NCI-H187 (cell line): ENCODE measurements around the gene MAP3K5.

ENCODE experiments used
- DNase-seq, 2 experiments: peaks; one replicate each; lab custom pipeline; 2025; lab: John Stamatoyannopoulos, UW

Gene MAP3K5

DNA sequence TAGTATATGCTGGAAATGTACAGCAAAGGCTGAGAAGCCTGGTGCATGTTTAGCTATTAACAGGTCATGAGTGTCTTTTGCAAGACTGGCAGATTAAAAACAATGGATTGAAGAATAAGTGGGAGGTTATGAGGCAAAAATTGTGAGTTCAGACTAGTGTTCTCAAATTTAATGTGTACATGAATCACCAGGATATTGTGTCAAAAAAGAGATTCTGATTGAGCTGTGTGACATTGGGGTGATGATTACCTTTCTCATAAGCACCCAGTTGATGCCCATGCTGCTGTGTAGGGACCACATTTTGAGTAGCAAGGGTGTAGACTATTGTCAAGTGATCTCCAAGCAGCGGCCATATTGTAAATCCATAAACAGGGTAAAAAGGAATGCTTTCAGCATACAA lies 44.8 kb downstream of the MAP3K5 start:
- no peak for DNase-seq

- no peak for DNase-seq
Measured at GRCh38 chr6:136745300-136745699, 47.0 kb downstream of the MAP3K5 start.

DNA sequence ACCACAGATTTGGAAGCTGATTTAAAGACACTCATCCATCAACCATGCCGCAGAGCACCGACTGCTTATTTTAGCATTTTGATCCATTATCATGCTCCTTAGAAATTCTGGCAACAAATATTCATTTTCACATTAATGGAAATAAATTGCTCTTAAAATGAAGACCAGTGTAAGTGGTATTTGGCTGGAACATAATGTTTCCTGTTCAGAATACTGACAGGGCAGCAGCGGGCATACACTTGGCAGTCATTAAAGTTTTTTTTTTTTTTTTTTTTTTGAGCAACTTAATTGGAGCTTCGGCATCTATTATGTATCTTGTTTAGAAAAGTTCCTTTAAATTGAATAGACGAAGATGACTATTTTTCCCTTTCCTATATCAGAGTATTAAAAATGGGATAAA lies 47.4 kb downstream of the MAP3K5 start:
- no peak for DNase-seq

DNA sequence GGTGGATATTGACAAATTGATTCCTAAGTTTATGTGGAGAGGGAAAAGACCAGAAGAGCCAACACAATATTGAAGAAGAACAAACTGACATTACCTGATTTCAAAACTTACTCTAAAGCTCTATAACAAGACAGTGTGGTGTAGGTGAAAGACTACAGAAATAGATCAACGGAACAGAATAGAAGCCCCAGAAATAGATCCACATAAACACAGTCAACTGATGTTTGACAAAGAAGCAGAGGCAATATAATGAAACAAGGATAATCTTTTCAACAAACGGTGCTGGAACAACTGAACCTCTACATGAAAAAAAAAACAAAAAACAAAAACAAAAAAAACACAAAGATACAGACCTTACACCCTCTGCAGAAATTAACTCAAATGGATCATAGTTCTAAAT lies 50.2 kb downstream of the MAP3K5 start:
- DNase-seq: no peak

DNA sequence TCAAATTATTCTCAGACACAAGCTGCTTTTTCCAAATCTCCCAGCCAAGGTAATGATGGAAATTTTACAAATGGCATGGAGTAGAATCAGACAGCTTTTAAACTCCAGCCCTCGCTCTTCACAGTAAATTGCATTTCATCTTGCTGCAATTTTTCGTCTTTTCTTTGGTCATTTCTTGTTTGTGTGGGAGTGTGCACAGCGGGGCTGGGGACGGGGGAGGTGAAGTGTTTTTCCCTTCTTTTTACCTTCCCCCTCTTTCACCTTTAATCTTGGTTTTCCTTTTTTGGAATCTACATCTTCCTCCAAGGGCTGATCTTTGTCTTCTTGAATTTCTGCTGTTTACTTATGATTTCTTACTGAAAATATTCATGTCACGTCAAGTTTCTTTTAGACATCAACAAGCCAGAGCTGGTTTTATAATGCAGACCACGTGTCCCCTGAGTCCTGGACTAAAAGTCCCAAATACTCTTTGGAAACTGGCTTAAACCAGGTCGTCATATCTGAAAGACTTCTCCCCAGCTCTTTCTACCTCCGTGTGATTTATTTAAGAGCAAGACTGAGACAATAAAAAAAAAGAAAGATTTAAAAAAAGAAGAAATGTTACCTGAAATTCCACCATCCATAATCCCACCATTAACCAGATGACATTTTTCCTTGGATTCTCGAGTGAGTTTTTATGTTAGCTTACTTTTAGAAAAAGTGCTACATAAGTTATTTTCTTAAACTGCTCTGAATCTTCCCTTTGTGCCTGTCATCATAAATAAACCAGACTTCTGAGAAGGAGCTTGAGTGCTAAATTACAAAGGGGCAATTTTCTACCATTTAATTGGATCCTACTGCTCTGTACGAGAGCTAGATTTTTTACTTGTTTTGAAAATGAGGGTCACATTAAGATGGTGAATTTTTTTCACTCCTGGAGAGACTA lies 52.0 kb downstream of the MAP3K5 start:
- no peak for DNase-seq

GRCh38 chr6:136739501-136739900 lies 52.8 kb downstream of the MAP3K5 start:
- no peak for DNase-seq

DNA sequence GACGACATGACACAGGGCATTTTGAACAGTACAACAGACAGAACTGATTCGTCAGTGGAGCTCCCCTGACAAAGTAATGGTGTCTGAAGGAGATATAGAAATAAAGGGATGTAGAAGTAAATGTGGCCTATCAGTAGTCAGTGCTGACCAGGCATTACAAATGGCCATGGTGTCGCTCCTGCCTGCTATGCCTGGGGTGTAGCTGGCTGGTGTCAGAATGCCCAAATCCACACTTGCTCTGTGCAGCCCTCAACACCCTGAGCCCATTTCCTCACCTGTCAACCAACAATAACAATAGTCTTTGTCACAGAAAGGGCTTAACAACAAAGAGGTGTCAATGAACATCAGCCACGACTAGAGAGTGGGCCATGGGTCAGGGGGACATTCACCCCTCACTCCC lies 53.2 kb downstream of the MAP3K5 start:
- DNase-seq: no peak

DNA sequence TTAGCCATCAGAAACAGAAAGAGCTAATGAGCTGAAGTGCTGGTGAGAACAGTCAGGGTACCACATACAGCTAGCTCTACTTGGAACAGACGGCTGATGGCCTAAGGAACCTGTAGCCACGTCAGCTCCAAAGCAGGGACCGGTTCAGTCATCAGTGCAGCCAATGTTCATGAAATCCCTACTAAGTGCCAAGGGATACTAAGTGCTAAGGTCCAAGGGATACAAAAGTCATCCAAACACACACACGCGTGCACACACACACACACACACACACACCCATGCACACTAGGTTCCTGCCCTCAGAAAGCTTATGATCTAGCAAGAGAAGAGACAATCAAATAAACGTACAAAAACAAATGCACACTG lies 53.6 kb downstream of the MAP3K5 start:
- no peak for DNase-seq

GRCh38 chr6:136737871-136738691 lies 54.2 kb downstream of the MAP3K5 start:
- DNase-seq: no peak

DNA sequence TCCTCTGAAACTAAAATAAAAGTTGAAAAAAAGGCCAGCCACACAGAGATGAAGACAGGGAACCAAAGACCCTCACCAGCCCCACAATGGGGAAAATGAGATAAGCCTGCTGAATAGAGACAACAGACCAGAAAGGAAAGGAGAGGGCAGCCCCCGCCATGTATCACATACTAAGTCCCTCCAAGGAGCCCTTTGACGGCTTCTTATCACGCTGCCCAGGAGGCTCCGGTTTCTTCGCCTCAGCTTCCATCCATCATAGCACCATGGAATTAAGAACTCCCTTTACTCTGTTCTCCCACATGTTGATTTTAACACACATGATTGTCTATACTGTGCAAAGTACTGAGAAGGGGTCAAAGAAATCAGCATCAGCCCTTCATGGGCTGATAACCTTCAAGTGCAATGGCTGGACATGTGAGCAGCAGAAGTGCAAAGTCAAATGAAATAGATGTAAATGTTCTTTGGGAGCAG lies 54.9 kb downstream of the MAP3K5 start:
- DNase-seq: no peak

DNA sequence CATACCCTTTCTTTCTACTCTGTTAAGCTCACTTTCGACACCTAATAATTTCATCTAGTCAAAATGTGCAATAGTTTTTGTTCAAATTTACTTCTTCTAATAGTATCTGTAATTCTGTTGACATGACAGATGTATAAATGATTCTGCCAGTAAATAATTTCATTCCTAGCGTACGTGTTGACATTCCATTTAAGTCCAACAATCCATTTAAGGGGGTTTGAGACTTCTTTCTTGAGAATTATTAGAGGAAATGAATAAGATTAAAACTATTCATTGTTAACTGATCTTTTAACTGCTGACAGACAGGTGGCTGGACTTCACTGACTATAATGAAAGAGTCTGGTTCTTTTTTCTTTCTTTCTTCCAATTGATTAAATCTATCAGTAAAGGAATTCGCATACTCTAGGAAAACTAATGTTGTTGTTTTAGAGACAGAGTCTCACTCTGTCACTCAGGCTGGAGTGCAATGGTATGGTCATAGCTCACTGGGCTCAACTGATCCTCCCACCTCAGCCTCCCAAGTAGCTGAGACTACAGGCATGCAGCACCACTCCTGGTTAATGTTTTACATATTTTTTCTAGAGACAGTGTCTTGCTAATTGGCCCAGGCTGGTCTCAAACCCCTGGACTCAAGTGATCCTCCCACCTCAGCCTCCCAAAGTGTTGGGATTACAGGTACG lies 55.9 kb downstream of the MAP3K5 start:
- no peak for DNase-seq

DNA sequence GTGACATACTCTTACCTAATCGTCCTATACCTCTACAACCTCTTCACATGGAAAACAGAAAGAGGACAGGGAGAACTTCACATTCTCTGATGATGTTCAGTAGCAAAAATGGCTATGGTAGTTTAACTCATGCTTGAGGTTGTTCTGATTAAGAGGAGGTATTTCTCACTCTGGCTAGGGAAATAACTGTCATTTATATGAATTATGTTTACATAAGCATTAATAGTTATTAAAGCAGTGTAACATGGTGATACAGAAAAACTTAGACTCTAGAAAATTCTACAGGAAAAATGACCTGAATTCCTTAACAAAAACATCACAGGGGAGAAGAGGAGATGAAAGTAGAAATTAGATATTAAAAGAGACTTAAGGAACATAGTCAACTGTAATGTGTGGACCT lies 57.3 kb downstream of the MAP3K5 start:
- no peak for DNase-seq

DNA sequence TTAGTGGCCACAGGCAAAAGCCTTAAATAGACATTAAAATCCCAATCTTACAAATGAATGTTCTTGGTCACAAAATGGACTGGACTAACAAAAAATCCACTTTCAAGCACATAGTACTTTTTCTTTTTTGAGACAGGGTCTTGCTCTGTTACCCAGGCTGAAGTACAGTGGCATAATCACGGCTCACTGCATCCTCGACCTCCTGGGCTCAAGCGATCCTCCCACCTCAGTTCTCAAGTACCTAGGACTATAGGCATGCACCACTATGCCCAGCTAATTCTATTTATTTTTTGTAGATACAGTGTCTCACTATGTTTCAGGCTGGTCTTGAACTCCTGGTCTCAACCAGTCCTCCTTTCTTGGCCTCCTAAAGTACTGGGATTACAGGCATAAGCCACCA lies 59.4 kb downstream of the MAP3K5 start:
- no peak for DNase-seq

DNA sequence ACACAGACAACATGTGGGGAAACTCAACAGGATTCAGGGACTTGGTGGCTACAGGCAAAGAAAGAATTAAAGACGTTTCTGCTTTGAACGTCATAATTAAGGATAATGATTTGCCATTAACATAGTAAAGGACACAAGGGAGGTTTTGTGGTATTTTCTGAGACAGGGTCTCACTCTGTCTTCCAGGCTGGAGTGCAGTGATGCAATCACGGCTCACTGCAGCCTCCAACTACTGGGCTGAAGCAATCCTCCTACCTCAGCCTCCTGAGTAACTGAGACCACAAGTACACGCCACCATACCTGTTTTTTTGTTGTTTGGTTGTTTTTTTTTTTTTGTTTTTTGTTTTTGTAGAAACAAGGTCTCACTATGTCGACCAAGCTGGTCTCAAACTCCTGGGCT lies 62.4 kb downstream of the MAP3K5 start:
- no peak for DNase-seq

DNA sequence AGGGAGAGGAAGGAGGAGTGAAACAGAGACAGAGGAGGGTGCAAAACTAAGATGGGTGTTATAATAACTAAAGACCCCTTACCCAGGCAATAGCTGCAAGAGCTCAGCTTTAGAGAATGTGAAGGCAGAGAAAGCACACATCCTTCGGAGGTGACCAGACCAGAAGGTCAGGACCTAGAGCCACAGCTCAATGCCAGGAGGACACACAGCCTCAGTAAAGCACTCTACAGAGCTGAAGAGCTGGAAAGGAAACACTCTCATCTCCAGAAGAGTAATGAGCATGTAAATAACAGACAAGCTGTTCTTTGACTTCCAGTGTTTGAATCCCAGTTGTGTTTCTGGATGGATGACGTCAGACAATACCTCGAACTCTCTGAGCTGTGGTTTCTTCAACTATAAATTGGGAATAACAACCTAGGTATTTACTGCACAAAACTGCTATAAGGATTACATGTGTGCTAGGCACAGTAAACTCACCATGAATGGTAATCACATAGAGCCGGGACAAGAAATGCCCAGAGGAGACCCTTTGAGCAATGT lies 63.2 kb downstream of the MAP3K5 start:
- no peak for DNase-seq

DNA sequence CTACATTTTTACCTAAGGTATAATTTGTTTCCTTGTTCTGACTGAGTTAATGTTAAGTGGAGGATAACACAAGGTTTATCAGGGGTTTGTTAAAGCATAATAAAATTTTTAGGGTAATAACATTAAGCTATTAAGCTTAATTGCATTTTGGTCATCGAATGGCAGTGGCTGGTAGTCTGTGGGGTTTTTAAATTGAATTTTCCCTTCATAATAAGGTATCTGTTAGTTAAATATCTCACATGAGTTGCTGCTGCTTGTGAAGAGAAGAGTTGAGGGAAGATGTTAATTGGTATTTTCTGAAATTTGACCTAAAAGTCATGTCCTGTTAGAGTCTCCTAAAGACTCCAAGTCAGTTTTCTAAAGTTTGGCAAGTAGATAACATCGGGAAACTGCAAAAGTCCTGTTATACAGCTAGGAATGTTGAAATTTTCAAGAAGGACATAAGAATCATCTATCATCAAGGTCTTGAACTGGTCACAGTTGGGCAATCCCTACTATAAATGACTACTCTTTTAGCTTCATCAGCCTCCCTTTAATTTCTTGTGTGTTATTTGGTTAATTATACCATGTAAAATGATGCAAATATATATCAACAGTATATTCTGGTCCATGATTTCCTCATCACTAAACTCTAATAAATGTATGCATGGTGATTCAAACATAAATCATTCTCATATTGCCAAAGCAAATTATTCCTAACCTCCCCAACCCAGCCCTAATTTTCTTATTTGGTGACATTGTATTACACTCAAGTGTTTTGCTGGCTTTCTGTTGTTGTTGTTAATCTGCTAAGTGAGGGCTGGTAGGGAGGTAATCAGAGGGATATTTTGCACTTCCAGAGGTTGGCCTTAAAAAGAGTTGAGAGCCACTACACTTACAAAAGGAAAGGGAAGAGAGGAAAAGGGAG lies 64.0 kb downstream of the MAP3K5 start:
- DNase-seq: no peak

- DNase-seq: no peak
Measured at GRCh38 chr6:136726837-136727557, 65.3 kb downstream of the MAP3K5 start.

DNA sequence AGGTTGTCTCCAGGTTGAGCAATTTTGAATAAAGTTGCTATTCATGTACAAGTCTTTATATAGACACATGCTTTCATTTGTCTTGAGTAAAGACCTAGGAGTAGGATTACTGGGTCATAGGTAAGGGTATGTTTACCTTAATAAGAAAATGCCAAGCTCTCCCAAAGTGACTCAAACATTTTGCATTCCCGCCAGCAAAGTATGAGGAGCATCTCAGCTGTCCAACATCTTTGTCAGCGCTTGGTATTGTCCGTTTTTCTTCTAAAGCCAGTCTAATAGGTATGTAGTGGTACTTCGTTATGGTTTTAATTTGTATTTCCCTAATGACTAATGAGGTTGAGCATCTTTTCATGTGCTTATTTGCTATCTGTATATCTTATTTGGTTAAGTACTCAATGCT lies 67.2 kb downstream of the MAP3K5 start:
- DNase-seq: no peak

GRCh38 chr6:136723780-136724179 lies 68.5 kb downstream of the MAP3K5 start:
- DNase-seq: no peak

GRCh38 chr6:136721467-136721866 lies 70.8 kb downstream of the MAP3K5 start:
- no peak for DNase-seq
